ENCODE results near the gene HAL. TPM values are rescaled to one million over a fixed set of nuclear protein-coding genes. Genes with fewer than 3 reads are reported as not detected.

Gene HAL
- total and polyA plus RNA-seq, 10 of the 15 experiments (the other 5 are each of a cell fraction or from before 2014, with no cell fraction given): 0.04 to 0.45 (median 0.13) TPM; not detected in 1

DNA sequence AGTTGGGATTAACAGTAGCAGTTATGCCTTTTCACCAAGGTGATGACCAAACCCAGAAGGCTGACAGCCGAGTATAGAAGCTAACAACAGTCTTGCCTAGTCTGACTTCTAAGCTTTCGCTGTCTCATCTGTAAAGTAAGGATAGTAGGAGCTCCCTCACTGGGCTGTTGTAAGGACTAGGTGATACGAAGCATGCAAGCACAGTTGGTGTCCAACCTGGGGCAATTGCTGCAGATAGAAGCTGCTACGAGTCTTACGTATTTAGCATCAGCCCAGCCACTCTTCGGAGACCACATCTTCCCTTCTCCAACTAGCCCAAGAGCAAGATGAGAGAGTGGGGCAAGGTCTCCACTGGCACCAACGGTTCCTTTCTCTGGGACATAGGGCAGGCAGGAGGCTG is 6.0 kb downstream of the HAL start:
- CTCF ChIA-PET: interaction anchor here (1.7 to 2.7 kb wide), 2 partner anchors 9 to 73 kb away, joined by 5 to 23 read pairs; no protein-coding TSS in a partner anchor
- no peak for FAIRE-seq
- in situ Hi-C loops (cut with MboI): no loop called here
- TF ChIP-seq, protein P1, sequence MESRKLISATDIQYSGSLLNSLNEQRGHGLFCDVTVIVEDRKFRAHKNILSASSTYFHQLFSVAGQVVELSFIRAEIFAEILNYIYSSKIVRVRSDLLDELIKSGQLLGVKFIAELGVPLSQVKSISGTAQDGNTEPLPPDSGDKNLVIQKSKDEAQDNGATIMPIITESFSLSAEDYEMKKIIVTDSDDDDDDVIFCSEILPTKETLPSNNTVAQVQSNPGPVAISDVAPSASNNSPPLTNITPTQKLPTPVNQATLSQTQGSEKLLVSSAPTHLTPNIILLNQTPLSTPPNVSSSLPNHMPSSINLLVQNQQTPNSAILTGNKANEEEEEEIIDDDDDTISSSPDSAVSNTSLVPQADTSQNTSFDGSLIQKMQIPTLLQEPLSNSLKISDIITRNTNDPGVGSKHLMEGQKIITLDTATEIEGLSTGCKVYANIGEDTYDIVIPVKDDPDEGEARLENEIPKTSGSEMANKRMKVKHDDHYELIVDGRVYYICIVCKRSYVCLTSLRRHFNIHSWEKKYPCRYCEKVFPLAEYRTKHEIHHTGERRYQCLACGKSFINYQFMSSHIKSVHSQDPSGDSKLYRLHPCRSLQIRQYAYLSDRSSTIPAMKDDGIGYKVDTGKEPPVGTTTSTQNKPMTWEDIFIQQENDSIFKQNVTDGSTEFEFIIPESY (IDR thresholded peaks at IDR 0.05): no peak
- TF ChIP-seq SPI1 (IDR thresholded peaks at IDR 0.05; ENCODE audit: borderline replicate concordance, insufficient read depth, low read depth, low read length): no peak
- TF ChIP-seq PAX5 (IDR thresholded peaks at IDR 0.05; ENCODE audit: borderline replicate concordance, low read depth, low read length): no peak
- TF ChIP-seq MEF2B (IDR thresholded peaks at IDR 0.05; ENCODE audit: partially characterized antibody, poor library complexity, severe bottlenecking): no peak
- no peak for TF ChIP-seq NR2C2 (IDR thresholded peaks at IDR 0.05; ENCODE audit: borderline replicate concordance, control insufficient read depth, insufficient read length, low read depth)
- TF ChIP-seq, protein P2, sequence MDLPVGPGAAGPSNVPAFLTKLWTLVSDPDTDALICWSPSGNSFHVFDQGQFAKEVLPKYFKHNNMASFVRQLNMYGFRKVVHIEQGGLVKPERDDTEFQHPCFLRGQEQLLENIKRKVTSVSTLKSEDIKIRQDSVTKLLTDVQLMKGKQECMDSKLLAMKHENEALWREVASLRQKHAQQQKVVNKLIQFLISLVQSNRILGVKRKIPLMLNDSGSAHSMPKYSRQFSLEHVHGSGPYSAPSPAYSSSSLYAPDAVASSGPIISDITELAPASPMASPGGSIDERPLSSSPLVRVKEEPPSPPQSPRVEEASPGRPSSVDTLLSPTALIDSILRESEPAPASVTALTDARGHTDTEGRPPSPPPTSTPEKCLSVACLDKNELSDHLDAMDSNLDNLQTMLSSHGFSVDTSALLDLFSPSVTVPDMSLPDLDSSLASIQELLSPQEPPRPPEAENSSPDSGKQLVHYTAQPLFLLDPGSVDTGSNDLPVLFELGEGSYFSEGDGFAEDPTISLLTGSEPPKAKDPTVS (IDR thresholded peaks at IDR 0.05; ENCODE audit: low read depth, low read length): no peak
- TF ChIP-seq, protein P3, sequence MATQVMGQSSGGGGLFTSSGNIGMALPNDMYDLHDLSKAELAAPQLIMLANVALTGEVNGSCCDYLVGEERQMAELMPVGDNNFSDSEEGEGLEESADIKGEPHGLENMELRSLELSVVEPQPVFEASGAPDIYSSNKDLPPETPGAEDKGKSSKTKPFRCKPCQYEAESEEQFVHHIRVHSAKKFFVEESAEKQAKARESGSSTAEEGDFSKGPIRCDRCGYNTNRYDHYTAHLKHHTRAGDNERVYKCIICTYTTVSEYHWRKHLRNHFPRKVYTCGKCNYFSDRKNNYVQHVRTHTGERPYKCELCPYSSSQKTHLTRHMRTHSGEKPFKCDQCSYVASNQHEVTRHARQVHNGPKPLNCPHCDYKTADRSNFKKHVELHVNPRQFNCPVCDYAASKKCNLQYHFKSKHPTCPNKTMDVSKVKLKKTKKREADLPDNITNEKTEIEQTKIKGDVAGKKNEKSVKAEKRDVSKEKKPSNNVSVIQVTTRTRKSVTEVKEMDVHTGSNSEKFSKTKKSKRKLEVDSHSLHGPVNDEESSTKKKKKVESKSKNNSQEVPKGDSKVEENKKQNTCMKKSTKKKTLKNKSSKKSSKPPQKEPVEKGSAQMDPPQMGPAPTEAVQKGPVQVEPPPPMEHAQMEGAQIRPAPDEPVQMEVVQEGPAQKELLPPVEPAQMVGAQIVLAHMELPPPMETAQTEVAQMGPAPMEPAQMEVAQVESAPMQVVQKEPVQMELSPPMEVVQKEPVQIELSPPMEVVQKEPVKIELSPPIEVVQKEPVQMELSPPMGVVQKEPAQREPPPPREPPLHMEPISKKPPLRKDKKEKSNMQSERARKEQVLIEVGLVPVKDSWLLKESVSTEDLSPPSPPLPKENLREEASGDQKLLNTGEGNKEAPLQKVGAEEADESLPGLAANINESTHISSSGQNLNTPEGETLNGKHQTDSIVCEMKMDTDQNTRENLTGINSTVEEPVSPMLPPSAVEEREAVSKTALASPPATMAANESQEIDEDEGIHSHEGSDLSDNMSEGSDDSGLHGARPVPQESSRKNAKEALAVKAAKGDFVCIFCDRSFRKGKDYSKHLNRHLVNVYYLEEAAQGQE (IDR thresholded peaks at IDR 0.05; ENCODE audit: low read depth, low read length): no peak
- no peak for TF ChIP-seq JUND (IDR thresholded peaks at IDR 0.05; ENCODE audit: low read depth, low read length)
- TF ChIP-seq TAF1 (IDR thresholded peaks at IDR 0.05; ENCODE audit: borderline replicate concordance, low read depth, low read length): no peak
- no peak for TF ChIP-seq HDAC2 (IDR thresholded peaks at IDR 0.05)
- no peak for TF ChIP-seq E2F4 (IDR thresholded peaks at IDR 0.05; ENCODE audit: low read depth, low read length)
- TF ChIP-seq ATF7 (IDR thresholded peaks at IDR 0.05; ENCODE audit: low read depth): no peak
- no peak for TF ChIP-seq IRF4 (IDR thresholded peaks at IDR 0.05; ENCODE audit: low read depth, low read length)

More for the DNA sequence above, 6.0 kb downstream of the HAL start:
- Histone ChIP-seq H3K27me3 (replicated peaks in 1 of 2; ENCODE audit: control insufficient read depth in 2 of 2, insufficient read depth in 2 of 2, low read length in 1 of 2) (peaks cover 0 to 3% of the 10 kb centered on the region in 2 experiments; a peak in 2 of 4 replicates), H3K36me3 (ENCODE audit: control insufficient read depth in 2 of 2, insufficient read depth in 2 of 2, low read length in 1 of 2) (no peaks in the 10 kb centered on the region), H2AFZ (ENCODE audit: control insufficient read depth, low read depth, low read length) (no peak overlapping the region), H3K4me3 (no peak overlapping the region), H3K79me2 (ENCODE audit: control insufficient read depth, insufficient read depth, low read length) (no peaks in the 10 kb centered on the region), H3K9me3 (replicated peaks; ENCODE audit: control insufficient read depth, insufficient read depth, low read length) (no peaks in the 10 kb centered on the region), H3K4me1 (ENCODE audit: control insufficient read depth, insufficient read depth, low read length) (no peaks in the 10 kb centered on the region), H3K27ac (ENCODE audit: control insufficient read depth, insufficient read depth) (no peak overlapping the region), H3K4me2 (ENCODE audit: control insufficient read depth, insufficient read depth) (no peak overlapping the region), H4K20me1 (ENCODE audit: control insufficient read depth, insufficient read depth) (no peaks in the 10 kb centered on the region), H3K9ac (ENCODE audit: control insufficient read depth, insufficient read depth, low read length) (no peak overlapping the region)
- no peak for DNase-seq (ENCODE audit: low read depth, low spot score)
- BruUV-seq (replicated peaks): no TSS peak
- no peak for ATAC-seq
- POLR2A ChIA-PET: no interaction called here
- intact Hi-C loops (cut with micrococcal nuclease; ENCODE audit: unreplicated experiment): no loop called here
- SMC1A ChIA-PET (ENCODE audit: uncharacterized antibody, unreplicated experiment): interaction anchor here (1.3 kb wide), 1 partner anchor 8 kb away, joined by 5 read pairs; no protein-coding TSS in a partner anchor
- RAD21 ChIA-PET (ENCODE audit: unreplicated experiment): interaction anchor here (2.2 kb wide), 1 partner anchor 8 kb away, joined by 9 read pairs; no protein-coding TSS in a partner anchor
- 53% methylated on average over 7 of the region's 7 CpGs for WGBS (ENCODE audit: insufficient coverage, insufficient replicate concordance, low lambda C conversion rate, missing lambda C conversion rate)

All from GM12878 (cell line).